Glutamatergic neuron (in vitro differentiated cells): ENCODE data around the gene MDM2. TPM values are rescaled to one million over a fixed set of nuclear protein-coding genes. Genes with fewer than 3 reads are reported as not detected.

Experiments
- DNase-seq: peaks from one replicate; pipeline ENCODE4 v3.0.0; 2022
- H3K27ac Mint-ChIP-seq: one replicate; pipeline ENCODE4 v1.8.0; 2020; ENCODE audit warnings: mild to moderate bottlenecking, mixed read lengths, inconsistent platforms; ENCODE audit not compliant: unreplicated experiment
- H3K27me3 Mint-ChIP-seq: one replicate; pipeline ENCODE4 v1.8.0; 2020; ENCODE audit warnings: mild to moderate bottlenecking, moderate library complexity, mixed read lengths, inconsistent platforms; ENCODE audit not compliant: unreplicated experiment
- H3K36me3 Mint-ChIP-seq: one replicate; pipeline ENCODE4 v1.8.0; 2020; ENCODE audit warnings: mild to moderate bottlenecking, mixed read lengths, inconsistent platforms; ENCODE audit not compliant: unreplicated experiment
- H3K4me1 Mint-ChIP-seq: one replicate; pipeline ENCODE4 v1.8.0; 2020; ENCODE audit warnings: mild to moderate bottlenecking, low read depth, mixed read lengths, inconsistent platforms; ENCODE audit not compliant: unreplicated experiment
- H3K4me3 Mint-ChIP-seq: one replicate; pipeline ENCODE4 v1.8.0; 2020; ENCODE audit warnings: mild to moderate bottlenecking, mixed read lengths, inconsistent platforms; ENCODE audit not compliant: unreplicated experiment
- H3K9me3 Mint-ChIP-seq: one replicate; pipeline ENCODE4 v1.8.0; 2020; ENCODE audit warnings: mild to moderate bottlenecking, moderate library complexity, mixed read lengths, inconsistent platforms; ENCODE audit not compliant: unreplicated experiment
- CTCF ChIP-seq: fragments of 200-600 bp; sonication (generic); IDR thresholded peaks from one replicate; pipeline ENCODE4 v1.5.0; 2021; ENCODE audit not compliant: partially characterized antibody, unreplicated experiment
- total RNA-seq: library from RNA; stranded (reverse); fragmentation: NEBNext Ultra II Directional; extraction: Animal tissue kit (Norgen Biotek cat#: 25700); gene quantifications from one replicate; pipeline ENCODE4 v1.2.1, GENCODE V29; 2021; ENCODE audit not compliant: unreplicated experiment

Gene MDM2
- total RNA-seq, 1 donor from 2014 or later, result 84.9 TPM

GRCh38 chr12:68789144-68789878 lies 18.7 kb upstream of the MDM2 start:
- Mint-ChIP-seq H3K36me3 (no peaks in the 10 kb centered on the region), H3K4me1 (peaks cover 8% of the 10 kb centered on the region), H3K4me3 (no peak overlapping the region), H3K9me3 (no peaks in the 10 kb centered on the region), H3K27me3 (no peaks in the 10 kb centered on the region), H3K27ac (no peak overlapping the region)
- DNase-seq, result no peak
- TF ChIP-seq CTCF, result no peak

GRCh38 chr12:68790081-68790951 lies 17.7 kb upstream of the MDM2 start:
- no peak overlapping the region for H3K27ac Mint-ChIP-seq
- DNase-seq, result no peak
- TF ChIP-seq CTCF, result no peak
- peaks cover 8% of the 10 kb centered on the region for H3K4me1 Mint-ChIP-seq
- H3K4me3 Mint-ChIP-seq, result no peak overlapping the region
- H3K9me3 Mint-ChIP-seq, result no peaks in the 10 kb centered on the region
- H3K27me3 Mint-ChIP-seq, result no peaks in the 10 kb centered on the region
- no peaks in the 10 kb centered on the region for H3K36me3 Mint-ChIP-seq

GRCh38 chr12:68790952-68791234 lies 17.1 kb upstream of the MDM2 start:
- no peaks in the 10 kb centered on the region for H3K36me3 Mint-ChIP-seq
- DNase-seq, result no peak
- H3K27ac Mint-ChIP-seq, result no peak overlapping the region
- H3K27me3 Mint-ChIP-seq, result no peaks in the 10 kb centered on the region
- peaks cover 8% of the 10 kb centered on the region for H3K4me1 Mint-ChIP-seq
- TF ChIP-seq CTCF, result no peak
- no peaks in the 10 kb centered on the region for H3K9me3 Mint-ChIP-seq
- H3K4me3 Mint-ChIP-seq, result no peak overlapping the region

- no peaks in the 10 kb centered on the region for H3K36me3 Mint-ChIP-seq
- no peak overlapping the region for H3K4me3 Mint-ChIP-seq
- no peak overlapping the region for H3K27ac Mint-ChIP-seq
- no peaks in the 10 kb centered on the region for H3K27me3 Mint-ChIP-seq
- peaks cover 8% of the 10 kb centered on the region for H3K4me1 Mint-ChIP-seq
- H3K9me3 Mint-ChIP-seq, result no peaks in the 10 kb centered on the region
- TF ChIP-seq CTCF, result no peak
- DNase-seq, result no peak
Observed at GRCh38 chr12:68791897-68792481, 16.0 kb upstream of the MDM2 start.

GRCh38 chr12:68792952-68793351 lies 15.0 kb upstream of the MDM2 start:
- no peak for DNase-seq
- peaks cover 8% of the 10 kb centered on the region for H3K4me1 Mint-ChIP-seq
- H3K9me3 Mint-ChIP-seq, result no peaks in the 10 kb centered on the region
- no peak overlapping the region for H3K27ac Mint-ChIP-seq
- TF ChIP-seq CTCF, result no peak
- no peaks in the 10 kb centered on the region for H3K27me3 Mint-ChIP-seq
- H3K4me3 Mint-ChIP-seq, result no peak overlapping the region
- no peaks in the 10 kb centered on the region for H3K36me3 Mint-ChIP-seq
